ENCODE results near the gene BCO1. TPM values are rescaled to one million over a fixed set of nuclear protein-coding genes. Genes with fewer than 3 reads are reported as not detected.

Gene BCO1
- total RNA-seq, 1 donor from 2014 or later: not detected

DNA sequence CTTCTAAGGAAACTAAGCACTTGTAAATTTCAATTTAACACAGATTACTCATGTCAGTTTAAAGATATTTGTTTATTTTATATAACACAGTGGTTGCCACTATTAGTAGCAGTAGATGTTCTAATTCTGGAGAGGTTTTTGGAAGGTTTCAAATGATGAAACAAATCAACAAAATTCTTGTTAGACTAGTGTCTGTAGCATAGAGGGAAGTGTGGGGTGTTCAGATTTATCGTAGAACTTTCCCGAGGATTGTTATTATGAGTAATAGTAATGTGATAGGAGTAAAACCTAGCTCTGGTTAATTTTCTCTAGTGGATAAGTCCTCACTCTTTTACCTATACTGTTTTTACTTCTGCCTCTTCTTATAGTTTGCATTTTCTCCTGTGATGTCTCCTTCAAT is 82.5 kb downstream of the BCO1 start:
- no peaks in the 10 kb centered on the region for H3K9me3 ChIP-seq
- no peaks in the 10 kb centered on the region for H3K27me3 ChIP-seq
- intact Hi-C loops (cut with DNase I): no loop called here
- TF ChIP-seq, protein P1, sequence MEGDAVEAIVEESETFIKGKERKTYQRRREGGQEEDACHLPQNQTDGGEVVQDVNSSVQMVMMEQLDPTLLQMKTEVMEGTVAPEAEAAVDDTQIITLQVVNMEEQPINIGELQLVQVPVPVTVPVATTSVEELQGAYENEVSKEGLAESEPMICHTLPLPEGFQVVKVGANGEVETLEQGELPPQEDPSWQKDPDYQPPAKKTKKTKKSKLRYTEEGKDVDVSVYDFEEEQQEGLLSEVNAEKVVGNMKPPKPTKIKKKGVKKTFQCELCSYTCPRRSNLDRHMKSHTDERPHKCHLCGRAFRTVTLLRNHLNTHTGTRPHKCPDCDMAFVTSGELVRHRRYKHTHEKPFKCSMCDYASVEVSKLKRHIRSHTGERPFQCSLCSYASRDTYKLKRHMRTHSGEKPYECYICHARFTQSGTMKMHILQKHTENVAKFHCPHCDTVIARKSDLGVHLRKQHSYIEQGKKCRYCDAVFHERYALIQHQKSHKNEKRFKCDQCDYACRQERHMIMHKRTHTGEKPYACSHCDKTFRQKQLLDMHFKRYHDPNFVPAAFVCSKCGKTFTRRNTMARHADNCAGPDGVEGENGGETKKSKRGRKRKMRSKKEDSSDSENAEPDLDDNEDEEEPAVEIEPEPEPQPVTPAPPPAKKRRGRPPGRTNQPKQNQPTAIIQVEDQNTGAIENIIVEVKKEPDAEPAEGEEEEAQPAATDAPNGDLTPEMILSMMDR (IDR thresholded peaks at IDR 0.05): no peak
- no peak overlapping the region for H3K27ac ChIP-seq
- DNase-seq (ENCODE audit: low spot score in 2 of 2): no peak
- no peaks in the 10 kb centered on the region for H3K36me3 ChIP-seq
- peaks cover 0 to 3% of the 10 kb centered on the region in 2 donors for H3K4me1 ChIP-seq
- no peak overlapping the region for H3K4me3 ChIP-seq

DNA sequence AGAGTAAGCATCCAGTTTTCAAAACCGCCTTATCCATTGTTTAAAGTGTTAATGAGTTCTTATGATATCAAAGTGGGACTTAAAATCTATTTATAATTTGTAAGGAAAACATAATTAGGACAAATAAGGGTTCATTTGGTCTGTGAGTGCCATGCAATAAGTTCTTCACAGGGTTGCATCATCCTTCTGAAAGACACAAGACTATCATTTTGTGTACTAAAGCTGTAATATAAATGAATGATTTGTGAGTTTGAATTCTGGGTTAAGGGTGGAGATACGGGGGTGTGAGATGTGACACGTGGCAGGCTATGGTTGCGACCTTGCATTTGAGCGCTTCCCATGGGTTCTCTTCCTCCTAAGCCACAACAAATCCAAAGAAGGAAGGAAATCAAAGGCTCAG is 83.0 kb downstream of the BCO1 start:
- no peaks in the 10 kb centered on the region for H3K27me3 ChIP-seq
- no peak overlapping the region for H3K27ac ChIP-seq
- H3K9me3 ChIP-seq: no peaks in the 10 kb centered on the region
- no peak overlapping the region for H3K4me3 ChIP-seq
- no peaks in the 10 kb centered on the region for H3K4me1 ChIP-seq
- DNase-seq (ENCODE audit: low spot score in 2 of 2): no peak
- TF ChIP-seq, protein P1 (IDR thresholded peaks at IDR 0.05): no peak
- intact Hi-C loops (cut with DNase I): no loop called here
- H3K36me3 ChIP-seq: no peaks in the 10 kb centered on the region

DNA sequence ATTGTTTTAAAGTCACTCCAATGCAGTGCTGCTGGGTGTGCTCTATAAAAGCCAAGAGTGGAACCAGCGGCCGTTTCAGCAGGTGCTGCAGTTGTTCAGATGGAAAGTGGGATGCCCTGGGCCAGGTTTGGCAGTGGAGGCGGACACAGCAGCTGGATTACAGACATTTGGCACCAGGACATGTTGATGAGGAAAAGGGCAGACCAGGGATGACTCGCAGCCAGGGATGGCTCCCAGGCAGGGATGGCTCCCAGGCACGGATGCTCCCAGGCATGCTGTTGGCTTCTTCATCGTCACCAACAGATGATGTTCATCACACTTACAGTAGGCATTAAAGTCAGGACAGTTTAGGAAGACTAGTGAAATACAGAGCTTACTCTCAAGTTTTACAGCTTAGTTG is 86.3 kb downstream of the BCO1 start:
- H3K27me3 ChIP-seq: no peaks in the 10 kb centered on the region
- TF ChIP-seq, protein P1 (IDR thresholded peaks at IDR 0.05): no peak
- H3K4me3 ChIP-seq: no peak overlapping the region
- H3K9me3 ChIP-seq: no peaks in the 10 kb centered on the region
- H3K36me3 ChIP-seq: no peaks in the 10 kb centered on the region
- DNase-seq (ENCODE audit: low spot score in 2 of 2): no peak
- intact Hi-C loops (cut with DNase I): no loop called here
- H3K4me1 ChIP-seq: no peaks in the 10 kb centered on the region
- H3K27ac ChIP-seq: no peak overlapping the region

DNA sequence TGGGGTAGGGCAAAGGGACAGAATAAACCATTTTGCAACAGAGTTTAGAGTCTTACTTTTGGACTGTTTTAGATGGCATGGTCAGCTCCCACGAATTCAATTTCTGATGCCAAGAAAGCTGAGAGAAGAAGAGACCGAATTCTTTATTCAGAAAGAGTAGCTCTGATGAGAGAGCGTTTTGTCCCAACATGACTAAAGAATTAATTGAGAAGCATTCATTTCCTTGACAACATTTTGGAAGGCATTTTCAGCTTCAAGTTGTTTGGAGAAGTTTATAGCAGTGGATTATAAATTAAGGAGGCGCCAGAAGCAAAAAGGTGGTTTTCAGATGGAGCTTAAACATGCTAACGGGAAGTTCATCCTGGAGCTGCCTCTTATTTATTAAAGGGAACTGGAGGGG is 88.5 kb downstream of the BCO1 start:
- H3K9me3 ChIP-seq: no peaks in the 10 kb centered on the region
- intact Hi-C loops (cut with DNase I): no loop called here
- no peak for DNase-seq (ENCODE audit: low spot score in 2 of 2)
- no peaks in the 10 kb centered on the region for H3K27me3 ChIP-seq
- H3K36me3 ChIP-seq: no peaks in the 10 kb centered on the region
- no peak overlapping the region for H3K27ac ChIP-seq
- no peak overlapping the region for H3K4me3 ChIP-seq
- no peaks in the 10 kb centered on the region for H3K4me1 ChIP-seq
- TF ChIP-seq, protein P1 (IDR thresholded peaks at IDR 0.05): no peak

DNA sequence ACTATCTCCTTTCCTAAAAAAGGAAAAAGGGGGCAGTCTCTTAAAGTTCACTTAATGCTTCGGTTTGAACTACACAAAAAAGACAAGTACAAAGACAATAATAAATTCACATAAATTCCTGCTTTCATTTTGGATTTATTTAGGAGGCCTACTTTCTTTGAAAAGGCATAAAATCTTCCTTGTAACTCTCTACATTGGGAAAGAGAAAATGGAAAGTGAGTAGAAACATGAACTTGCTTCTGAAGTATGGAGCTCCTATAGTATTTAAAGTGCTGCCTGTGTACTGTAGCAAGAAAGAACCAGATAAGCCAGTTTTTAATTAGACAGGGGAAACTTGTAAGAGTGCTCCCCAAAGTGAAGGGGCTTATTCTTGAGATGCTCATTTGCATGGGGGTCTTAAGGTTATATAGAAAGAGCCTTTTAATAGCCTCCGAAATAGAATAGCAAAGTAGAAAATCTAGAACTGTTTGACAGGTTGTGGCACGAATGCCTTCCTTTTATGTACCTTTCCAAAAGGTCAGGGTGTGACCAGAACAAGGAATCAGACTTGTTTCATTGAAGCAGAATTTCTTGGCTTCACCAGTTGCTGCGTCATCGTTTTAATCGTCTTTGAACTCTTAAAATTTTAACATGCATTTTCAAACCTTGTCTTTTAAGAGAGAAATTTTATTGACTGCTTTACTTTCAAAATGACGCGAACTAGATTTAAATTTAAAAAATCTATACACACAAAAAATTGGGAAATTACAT is 89.1 kb downstream of the BCO1 start:
- intact Hi-C loops (cut with DNase I): no loop called here
- Histone ChIP-seq H3K27ac (no peak overlapping the region), H3K36me3 (no peaks in the 10 kb centered on the region), H3K9me3 (no peaks in the 10 kb centered on the region), H3K4me3 (no peak overlapping the region), H3K4me1 (no peaks in the 10 kb centered on the region), H3K27me3 (no peaks in the 10 kb centered on the region)
- DNase-seq (ENCODE audit: low spot score in 2 of 2): no peak
- TF ChIP-seq, protein P1 (IDR thresholded peaks at IDR 0.05): no peak
